HepG2 (cell line): ENCODE measurements around the gene IL12B.

Experiments used
- DMAP1 ChIP-seq: IDR thresholded peaks from 2 replicates; pipeline ENCODE4 v1.6.1; 2016
- FOXM1 ChIP-seq: sonication (generic); formaldehyde crosslinking; IDR thresholded peaks from 2 replicates; pipeline ENCODE4 v1.5.0; 2020; ENCODE audit warnings: missing genetic modification reagents
- RARG ChIP-seq: sonication (generic); formaldehyde crosslinking; IDR thresholded peaks from 2 replicates; pipeline ENCODE4 v1.4.0; 2020; ENCODE audit warnings: low read depth, mild to moderate bottlenecking, missing genetic modification reagents
- REST ChIP-seq, 2 experiments: IDR thresholded peaks; 2 replicates each; pipeline ENCODE4 v1.6.1; 2011 to 2012; ENCODE audit warnings: low read length in 2 of 2, borderline replicate concordance in 1 of 2, low read depth in 1 of 2, mild to moderate bottlenecking in 1 of 2, moderate library complexity in 1 of 2
- RFX1 ChIP-seq: fragments of 450-650 bp; IDR thresholded peaks from 2 replicates; pipeline ENCODE4 v1.6.1; 2017
- TARDBP ChIP-seq: sonication (generic); formaldehyde crosslinking; IDR thresholded peaks from 2 replicates; pipeline ENCODE4 v1.8.0; 2022; ENCODE audit warnings: mild to moderate bottlenecking, missing genetic modification reagents
- ZNF616 ChIP-seq: sonication (generic); formaldehyde crosslinking; IDR thresholded peaks from 2 replicates; pipeline ENCODE4 v1.5.0; 2020; ENCODE audit warnings: low read depth, mild to moderate bottlenecking, missing genetic modification reagents
- ZNF674 ChIP-seq: sonication (generic); formaldehyde crosslinking; IDR thresholded peaks from 2 replicates; pipeline ENCODE4 v1.5.0; 2020; ENCODE audit warnings: low read depth, mild to moderate bottlenecking, missing genetic modification reagents
- TF ChIP-seq, protein P1 (sequence below): sonication (generic); formaldehyde crosslinking; IDR thresholded peaks from 2 replicates; pipeline ENCODE4 v1.5.0; 2020; ENCODE audit warnings: missing genetic modification reagents
- TF ChIP-seq, protein P2 (sequence below): IDR thresholded peaks from 2 replicates; pipeline ENCODE4 v1.6.1; 2016; ENCODE audit warnings: missing compliant biosample characterization, missing genetic modification reagents, borderline replicate concordance
- TF ChIP-seq, protein P3 (sequence below): sonication (generic); formaldehyde crosslinking; IDR thresholded peaks from 2 replicates; pipeline ENCODE4 v1.4.0; 2020; ENCODE audit warnings: missing genetic modification reagents, borderline replicate concordance

DNA sequence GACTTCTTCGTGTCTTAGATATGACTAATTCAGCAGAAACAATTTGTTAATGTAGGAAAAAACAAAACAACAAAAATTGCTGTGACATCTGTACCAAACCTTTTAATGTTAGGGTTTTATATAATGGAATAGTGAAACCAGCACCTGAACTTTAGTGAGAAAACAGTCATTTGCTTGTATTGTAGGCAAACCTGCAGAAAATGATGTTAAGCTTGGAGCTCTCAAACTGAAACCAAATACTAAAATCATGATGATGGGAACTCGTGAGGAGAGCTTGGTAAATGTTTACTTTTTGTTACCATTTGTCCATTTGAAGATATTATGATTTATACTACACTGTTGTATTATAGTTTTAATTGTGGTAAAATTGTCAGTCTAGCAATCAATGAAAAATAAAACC lies 60.6 kb downstream of the IL12B start:
- no peak for TF ChIP-seq RARG (CRISPR knock-in tag)
- no peak for TF ChIP-seq REST (IDR thresholded peaks at IDR 0.05; ENCODE audit: borderline replicate concordance in 1 of 2, low read depth in 1 of 2, low read length in 2 of 2)
- TF ChIP-seq DMAP1 (CRISPR knock-in tag): no peak
- TF ChIP-seq RFX1: no peak
- TF ChIP-seq, protein P1, sequence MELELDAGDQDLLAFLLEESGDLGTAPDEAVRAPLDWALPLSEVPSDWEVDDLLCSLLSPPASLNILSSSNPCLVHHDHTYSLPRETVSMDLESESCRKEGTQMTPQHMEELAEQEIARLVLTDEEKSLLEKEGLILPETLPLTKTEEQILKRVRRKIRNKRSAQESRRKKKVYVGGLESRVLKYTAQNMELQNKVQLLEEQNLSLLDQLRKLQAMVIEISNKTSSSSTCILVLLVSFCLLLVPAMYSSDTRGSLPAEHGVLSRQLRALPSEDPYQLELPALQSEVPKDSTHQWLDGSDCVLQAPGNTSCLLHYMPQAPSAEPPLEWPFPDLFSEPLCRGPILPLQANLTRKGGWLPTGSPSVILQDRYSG (CRISPR knock-in tag): no peak
- TF ChIP-seq, protein P2, sequence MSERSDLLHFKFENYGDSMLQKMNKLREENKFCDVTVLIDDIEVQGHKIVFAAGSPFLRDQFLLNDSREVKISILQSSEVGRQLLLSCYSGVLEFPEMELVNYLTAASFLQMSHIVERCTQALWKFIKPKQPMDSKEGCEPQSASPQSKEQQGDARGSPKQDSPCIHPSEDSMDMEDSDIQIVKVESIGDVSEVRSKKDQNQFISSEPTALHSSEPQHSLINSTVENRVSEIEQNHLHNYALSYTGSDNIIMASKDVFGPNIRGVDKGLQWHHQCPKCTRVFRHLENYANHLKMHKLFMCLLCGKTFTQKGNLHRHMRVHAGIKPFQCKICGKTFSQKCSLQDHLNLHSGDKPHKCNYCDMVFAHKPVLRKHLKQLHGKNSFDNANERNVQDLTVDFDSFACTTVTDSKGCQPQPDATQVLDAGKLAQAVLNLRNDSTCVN: no peak
- TF ChIP-seq TARDBP: no peak
- TF ChIP-seq, protein P3, sequence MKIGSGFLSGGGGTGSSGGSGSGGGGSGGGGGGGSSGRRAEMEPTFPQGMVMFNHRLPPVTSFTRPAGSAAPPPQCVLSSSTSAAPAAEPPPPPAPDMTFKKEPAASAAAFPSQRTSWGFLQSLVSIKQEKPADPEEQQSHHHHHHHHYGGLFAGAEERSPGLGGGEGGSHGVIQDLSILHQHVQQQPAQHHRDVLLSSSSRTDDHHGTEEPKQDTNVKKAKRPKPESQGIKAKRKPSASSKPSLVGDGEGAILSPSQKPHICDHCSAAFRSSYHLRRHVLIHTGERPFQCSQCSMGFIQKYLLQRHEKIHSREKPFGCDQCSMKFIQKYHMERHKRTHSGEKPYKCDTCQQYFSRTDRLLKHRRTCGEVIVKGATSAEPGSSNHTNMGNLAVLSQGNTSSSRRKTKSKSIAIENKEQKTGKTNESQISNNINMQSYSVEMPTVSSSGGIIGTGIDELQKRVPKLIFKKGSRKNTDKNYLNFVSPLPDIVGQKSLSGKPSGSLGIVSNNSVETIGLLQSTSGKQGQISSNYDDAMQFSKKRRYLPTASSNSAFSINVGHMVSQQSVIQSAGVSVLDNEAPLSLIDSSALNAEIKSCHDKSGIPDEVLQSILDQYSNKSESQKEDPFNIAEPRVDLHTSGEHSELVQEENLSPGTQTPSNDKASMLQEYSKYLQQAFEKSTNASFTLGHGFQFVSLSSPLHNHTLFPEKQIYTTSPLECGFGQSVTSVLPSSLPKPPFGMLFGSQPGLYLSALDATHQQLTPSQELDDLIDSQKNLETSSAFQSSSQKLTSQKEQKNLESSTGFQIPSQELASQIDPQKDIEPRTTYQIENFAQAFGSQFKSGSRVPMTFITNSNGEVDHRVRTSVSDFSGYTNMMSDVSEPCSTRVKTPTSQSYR (CRISPR knock-in tag): no peak
- no peak for TF ChIP-seq ZNF616 (CRISPR knock-in tag)
- no peak for TF ChIP-seq FOXM1 (CRISPR knock-in tag)
- no peak for TF ChIP-seq ZNF674
